Activated CD4-positive, alpha-beta T cell treated with anti-CD3 and anti-CD28 coated beads for 4 hours (primary cell): ENCODE results near the gene ATG13.
"Not testable (repeated sequence)": the region's sequence is repeated elsewhere in the genome, so short reads cannot be mapped to it uniquely, and the experiment has no call there.

ENCODE experiments used
- DNase-seq, 2 donors: peaks; one replicate each; pipeline ENCODE4 v3.0.0-alpha.2; 2020

Gene ATG13

GRCh38 chr11:46649180-46649738 lies 31.9 kb downstream of the ATG13 start:
- no peak for DNase-seq

- no peak for DNase-seq
These were observed 38.3 kb downstream of the ATG13 start for GRCh38 chr11:46655631-46656030.

DNA sequence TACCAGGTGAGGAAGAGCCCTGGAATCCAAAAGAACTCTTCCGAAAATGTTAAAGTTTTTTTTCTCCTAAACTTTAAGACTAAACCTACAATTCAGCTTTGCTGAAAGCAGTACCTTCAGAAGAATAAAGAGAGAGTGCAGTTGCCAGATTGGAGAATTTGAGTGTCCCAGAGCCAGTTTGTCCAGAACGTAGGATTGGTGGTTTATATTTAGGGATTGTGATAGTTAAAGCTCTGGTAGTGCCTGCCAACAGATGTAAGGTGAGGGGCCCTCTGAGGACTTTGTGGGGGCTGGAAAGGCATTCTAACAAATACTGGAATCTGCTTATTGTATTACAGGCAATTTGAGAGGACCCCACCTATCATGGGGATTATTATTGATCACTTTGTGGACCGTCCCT lies 39.8 kb downstream of the ATG13 start:
- no peak for DNase-seq

GRCh38 chr11:46658259-46658658 lies 40.9 kb downstream of the ATG13 start:
- DNase-seq = no peak

- no peak for DNase-seq
These were observed 42.6 kb downstream of the ATG13 start for GRCh38 chr11:46659908-46660307.

- DNase-seq = no peak
These were observed 44.5 kb downstream of the ATG13 start for GRCh38 chr11:46661836-46662235.

DNA sequence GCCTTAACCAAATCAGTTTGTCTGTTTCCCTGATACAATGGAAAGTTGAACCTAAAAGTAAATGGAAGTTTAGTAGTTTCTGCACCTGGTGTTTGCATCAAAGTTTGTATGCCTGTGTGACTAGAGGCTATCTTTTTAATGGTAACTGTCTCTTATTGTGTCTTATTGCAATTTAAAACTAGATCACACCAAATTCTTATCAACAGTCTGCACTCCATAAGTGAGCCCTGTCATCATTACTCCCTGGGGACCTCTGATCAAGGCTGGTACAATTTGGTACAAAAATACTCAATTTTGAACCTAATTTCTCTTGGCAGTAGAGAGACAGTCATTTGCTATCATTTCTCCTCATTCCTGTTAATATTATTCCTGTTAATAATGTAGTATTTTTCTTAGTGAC lies 45.0 kb downstream of the ATG13 start:
- DNase-seq = no peak

GRCh38 chr11:46663277-46663940 lies 46.1 kb downstream of the ATG13 start:
- DNase-seq = no peak

DNA sequence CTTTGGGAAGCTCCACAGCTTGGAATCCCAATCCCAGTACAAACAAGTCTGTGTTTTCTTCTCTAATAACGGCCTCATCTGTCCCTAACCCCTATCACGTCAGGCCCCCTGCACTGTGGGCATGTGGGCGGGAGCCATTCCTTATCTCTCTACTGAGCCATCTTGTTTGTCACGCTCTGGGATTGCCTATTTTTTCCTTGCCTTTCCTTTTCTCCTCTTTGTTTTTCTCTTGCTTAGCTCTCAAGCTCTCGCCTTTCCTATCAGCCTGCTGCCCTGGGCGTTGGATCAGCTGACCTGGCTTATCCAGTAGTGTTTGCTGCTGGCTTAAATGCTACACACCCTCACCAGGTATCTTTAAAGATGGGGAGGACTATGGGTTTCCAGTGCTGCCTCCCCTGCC lies 47.3 kb downstream of the ATG13 start:
- no peak for DNase-seq

DNA sequence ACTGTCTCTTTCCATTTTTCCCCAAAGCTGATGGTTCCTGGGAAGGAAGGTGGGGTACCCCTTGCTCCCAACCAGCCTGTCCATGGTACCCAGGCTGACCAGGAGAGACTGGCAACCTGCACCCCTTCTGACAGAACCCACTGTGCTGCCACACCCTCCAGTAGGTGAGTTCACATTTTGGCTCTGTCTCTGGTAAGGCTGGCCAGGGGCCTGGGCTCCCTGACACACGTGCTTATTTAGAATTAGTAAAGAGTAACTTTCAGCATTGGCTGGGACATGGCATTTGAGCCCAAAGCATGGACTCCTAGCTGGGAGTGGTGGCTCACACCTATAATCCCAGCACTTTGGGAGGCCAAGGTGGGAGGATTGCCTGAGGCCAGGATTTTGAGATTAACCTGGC lies 48.0 kb downstream of the ATG13 start:
- DNase-seq = no peak

DNA sequence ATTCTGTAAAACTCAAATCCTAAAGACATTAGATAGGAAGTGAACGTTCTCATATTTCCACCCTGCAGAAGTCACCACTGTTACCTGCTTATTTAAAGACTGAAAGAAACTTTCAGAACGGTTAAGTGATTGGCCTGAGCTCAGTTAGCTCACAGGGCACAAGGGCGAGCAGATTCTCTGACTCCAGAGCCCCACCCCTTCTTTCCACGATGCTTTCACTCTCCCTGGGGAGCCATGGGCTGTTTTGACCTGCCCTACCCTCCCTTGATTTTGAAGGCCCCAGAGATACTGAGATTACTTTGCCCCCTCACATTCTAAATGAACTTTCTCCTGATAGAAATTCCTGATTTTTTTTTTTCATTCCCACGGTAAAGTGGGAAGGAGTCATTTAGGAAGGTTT lies 49.2 kb downstream of the ATG13 start:
- no peak for DNase-seq

- no peak for DNase-seq
These were observed 49.7 kb downstream of the ATG13 start for GRCh38 chr11:46667043-46667481.

GRCh38 chr11:46668480-46669085 lies 51.2 kb downstream of the ATG13 start:
- DNase-seq = no peak

DNA sequence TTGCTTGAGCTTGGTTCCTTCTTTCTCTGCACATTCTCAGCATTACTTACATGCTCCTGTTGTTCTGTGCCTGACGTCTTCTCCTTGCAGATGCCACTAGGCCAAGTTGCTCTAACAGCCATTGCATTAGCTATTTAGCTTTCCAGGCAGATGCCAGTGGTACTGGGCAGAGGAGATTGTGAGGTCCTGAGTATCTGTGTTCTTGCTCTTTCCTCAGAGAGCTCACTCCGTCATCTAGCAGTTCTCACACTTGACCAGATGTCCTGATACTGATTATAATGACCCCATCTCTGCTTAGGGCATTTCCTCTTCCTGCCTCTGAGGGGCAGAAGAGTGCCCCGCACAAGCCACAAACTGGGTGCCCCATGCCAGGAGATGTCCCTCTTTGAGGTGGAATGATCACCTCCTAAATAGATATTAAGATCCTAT lies 52.4 kb downstream of the ATG13 start:
- no peak for DNase-seq

DNA sequence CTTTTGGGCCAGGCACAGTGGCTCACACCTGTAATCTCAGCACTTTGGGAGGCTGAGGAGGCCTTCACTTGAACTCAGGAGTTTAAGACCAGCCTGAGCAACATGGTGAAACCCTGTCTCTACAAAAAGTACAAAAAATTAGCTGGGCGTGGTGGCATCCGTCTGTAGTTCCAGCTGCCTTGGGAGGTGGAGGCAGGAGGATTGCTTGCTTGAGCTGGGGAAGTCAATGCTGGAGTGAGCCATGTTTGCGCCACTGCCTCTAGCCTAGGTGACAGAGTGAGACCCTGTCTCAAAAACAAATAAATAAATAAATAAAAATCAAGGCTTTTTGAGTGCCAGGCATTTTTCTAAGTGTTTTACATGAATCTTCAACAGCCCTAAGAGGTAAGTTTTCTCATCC lies 53.2 kb downstream of the ATG13 start:
- DNase-seq = not testable (repeated sequence)

- no peak for DNase-seq
These were observed 54.6 kb downstream of the ATG13 start for GRCh38 chr11:46671958-46672315.

DNA sequence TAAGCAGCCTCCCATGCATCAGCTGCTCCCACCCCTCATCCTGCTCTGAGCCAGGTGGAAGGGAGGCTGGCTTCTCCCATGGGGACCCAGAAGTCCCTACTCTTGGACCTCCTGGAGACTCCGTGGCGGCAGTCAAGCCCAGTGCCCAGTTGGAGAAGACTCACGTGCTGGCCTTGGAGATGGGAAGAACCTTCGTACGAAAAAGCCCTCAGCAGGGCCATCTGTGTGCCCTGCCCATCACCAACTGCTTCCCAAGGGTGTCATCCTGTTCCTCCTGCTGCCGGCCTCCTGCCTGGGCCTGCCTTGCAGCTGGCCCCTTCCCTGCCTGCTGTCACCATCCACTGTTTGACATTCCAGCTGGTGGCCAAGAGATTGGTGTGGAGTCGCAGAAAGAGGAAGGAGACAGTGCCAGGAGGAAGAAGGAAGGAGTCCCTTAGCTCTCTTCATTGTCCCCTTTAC lies 55.1 kb downstream of the ATG13 start:
- DNase-seq = no peak

DNA sequence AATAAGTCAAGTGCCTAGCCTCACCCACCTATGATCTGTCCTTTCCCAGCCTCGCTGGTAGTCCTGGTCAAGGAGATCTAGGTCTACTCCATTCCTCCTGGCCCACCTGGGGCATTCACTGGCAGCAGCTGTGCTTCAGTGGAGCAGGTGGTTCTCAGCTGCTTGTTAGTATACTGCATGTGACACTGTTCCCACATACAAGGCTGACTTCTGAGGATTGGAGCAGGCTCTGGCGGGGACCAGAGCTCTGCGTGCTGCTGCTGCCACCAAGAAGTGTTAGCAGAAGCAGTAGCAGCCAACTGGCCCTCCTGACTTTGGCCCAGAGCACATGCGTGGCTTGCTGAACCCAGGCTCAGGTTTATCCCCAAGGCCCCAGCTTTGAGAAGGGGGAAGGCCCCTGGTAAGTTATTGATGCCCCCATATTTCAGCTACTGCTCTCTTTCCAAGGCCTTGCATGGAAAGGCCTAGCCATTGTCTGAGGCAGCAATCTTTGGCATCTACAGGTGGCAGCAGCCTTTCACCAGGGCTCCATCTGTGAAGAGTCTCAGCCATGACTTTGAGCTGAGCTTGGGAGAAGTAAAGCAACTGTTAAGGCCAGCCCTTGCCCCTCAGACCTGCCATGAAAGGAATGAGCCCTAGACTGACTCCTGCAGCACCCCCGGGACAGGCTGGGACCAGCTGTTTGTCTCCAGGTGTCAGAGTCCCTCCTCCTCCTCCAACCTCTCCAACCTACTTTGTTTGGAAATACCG lies 56.5 kb downstream of the ATG13 start:
- no peak for DNase-seq

DNA sequence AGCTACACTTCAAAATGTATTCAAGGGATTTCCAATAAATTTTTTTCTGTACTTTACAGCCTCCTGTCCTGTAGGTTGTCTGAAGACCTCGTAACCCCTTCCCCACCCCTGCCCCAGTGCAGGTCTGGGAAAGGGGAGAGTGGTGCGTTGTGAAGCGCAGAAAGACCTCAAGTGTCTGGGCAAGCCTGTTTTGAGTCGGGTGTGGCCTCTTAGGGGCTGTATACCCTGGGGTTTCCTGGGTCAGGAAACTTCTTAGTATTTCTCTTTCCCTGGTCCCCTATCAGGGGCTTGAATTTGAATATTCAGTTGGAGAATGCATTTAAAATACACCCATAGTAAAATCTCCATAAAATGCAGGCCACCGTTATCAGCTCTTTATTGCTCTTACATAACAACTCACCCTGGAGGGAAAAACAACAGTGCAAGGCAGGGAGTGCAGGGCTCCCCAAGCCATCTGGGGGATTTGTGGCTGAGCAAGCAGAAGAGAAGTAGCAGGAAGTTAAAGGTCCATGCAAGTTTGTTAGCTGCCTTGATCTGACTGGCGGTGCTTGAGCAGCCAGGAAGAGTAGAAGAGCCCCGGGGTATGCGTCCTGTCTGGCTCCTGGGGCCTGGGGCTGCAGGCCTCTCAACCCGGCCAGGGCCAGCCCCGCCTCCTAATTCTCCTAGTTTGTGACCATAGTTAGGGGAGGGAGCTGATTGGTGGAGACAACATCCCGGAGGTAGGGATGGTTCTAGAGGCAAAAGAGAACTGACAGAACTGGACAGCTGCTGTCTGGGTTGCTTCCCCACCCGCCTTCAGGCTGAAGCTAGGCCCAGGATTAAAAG lies 57.3 kb downstream of the ATG13 start:
- no peak for DNase-seq

GRCh38 chr11:46675288-46675851 lies 58.0 kb downstream of the ATG13 start:
- no peak for DNase-seq

DNA sequence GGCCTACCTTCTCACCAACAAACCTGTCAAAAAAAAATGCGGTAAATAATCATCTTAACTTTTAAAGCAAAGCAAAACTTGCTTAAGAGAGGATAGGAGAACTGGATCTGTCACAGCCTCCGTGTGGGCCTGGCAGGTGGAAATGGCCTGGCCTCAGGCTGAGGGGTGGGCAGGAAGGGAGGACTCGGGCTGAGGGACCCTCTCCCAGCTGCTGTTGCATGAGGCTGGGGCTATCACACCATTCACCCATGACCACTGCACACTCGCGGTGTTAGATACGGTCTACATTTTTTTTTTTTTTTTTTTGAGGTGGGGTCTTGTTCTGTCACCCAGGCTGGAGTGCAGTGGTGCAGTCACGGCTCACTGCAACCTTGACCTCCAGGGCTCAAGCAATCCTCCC lies 58.6 kb downstream of the ATG13 start:
- DNase-seq = no peak

DNA sequence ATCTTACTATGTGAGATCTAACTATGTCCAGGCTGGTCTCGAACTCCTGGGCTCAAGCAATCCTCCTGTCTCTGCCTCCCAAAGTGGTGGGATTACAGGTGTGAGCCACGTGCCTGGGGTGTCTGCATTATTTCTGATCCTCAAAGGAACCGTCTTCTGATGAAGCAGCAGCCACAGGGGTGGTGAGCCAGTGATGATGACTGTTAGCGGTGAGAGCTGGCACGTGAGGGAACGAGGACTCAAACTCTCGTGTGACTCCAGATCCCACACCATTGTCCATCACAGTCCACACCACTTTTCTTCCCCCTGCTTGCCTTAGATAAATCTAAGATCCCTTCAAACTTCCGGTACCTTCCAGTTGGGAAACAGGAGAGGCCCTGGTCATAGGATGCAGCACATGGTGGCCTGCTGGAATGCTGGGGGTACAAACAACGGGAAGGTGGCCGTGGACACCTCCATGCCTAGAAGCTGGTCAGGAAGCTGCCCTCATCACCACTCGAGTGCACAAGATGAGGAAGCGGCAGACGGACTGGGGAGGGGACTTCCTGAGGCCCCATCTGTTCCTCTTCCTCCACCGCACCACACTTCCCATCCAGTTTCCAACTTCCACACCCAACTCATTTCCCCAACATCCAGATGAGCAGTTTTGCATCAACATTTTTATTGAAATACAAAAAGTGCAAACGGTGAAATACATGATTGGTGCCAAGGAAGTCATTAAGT lies 59.2 kb downstream of the ATG13 start:
- DNase-seq = no peak
